ENCODE measurements around the gene MGST2. TPM values are rescaled to one million over a fixed set of nuclear protein-coding genes. Genes with fewer than 3 reads are reported as not detected.

The MGST2 gene
- total RNA-seq, 1 experiment from 2014 or later = 55.8 TPM

GRCh38 chr4:139669335-139669734, 3.7 kb downstream of the MGST2 start:
- no peak overlapping the region for H3K4me2 ChIP-seq (ENCODE audit: low read depth, low read length, poor library complexity, severe bottlenecking)
- no peak overlapping the region for H3K4me3 ChIP-seq (ENCODE audit: low read length)
- no peaks in the 10 kb centered on the region for H3K36me3 ChIP-seq (ENCODE audit: insufficient read depth, low read length)
- no peak for DNase-seq
- H3K79me2 ChIP-seq (ENCODE audit: low read length) = peaks cover 55% of the 10 kb centered on the region
- H3K9me2 ChIP-seq (replicated peaks; ENCODE audit: insufficient read depth, low read length) = no peaks in the 10 kb centered on the region
- no peak overlapping the region for H2AFZ ChIP-seq (ENCODE audit: low read length)
- H3K9ac ChIP-seq (ENCODE audit: low read length) = no peak overlapping the region
- H4K20me1 ChIP-seq (ENCODE audit: insufficient read depth, low read depth, low read length) = no peaks in the 10 kb centered on the region
- H3K9me3 ChIP-seq (ENCODE audit: low read length) = no peaks in the 10 kb centered on the region
- H3K4me1 ChIP-seq (ENCODE audit: low read length) = peaks cover 25% of the 10 kb centered on the region
- no peak overlapping the region for H3K27ac ChIP-seq (ENCODE audit: low read length)
- no peaks in the 10 kb centered on the region for H3K27me3 ChIP-seq (ENCODE audit: low read length)

DNA sequence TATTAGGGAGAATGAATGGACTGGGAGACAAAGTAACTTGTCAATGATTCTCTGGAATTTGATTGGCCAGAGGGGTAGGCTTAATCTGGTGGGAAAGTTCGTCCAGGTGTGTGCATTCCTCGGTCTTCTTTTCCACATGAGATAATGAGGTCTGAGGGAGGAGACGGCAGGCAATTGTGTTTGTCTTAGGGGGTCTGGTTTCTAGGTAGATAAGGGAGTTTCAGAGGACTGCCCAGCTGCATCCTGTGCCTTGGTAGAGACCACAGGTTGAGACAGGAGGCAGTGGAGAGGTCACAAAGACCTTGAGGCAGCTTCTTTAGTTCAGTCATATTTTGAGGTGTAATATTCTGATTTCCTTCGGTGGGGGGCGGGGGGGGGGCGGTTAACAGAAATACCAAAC, 4.3 kb downstream of the MGST2 start:
- no peak overlapping the region for H2AFZ ChIP-seq (ENCODE audit: low read length)
- H3K9me3 ChIP-seq (ENCODE audit: low read length) = no peaks in the 10 kb centered on the region
- no peak for DNase-seq
- no peak overlapping the region for H3K4me2 ChIP-seq (ENCODE audit: low read depth, low read length, poor library complexity, severe bottlenecking)
- no peak overlapping the region for H3K9ac ChIP-seq (ENCODE audit: low read length)
- no peak overlapping the region for H3K4me3 ChIP-seq (ENCODE audit: low read length)
- H3K9me2 ChIP-seq (replicated peaks; ENCODE audit: insufficient read depth, low read length) = no peaks in the 10 kb centered on the region
- H3K27me3 ChIP-seq (ENCODE audit: low read length) = no peaks in the 10 kb centered on the region
- H3K27ac ChIP-seq (ENCODE audit: low read length) = no peak overlapping the region
- no peaks in the 10 kb centered on the region for H3K36me3 ChIP-seq (ENCODE audit: insufficient read depth, low read length)
- no peaks in the 10 kb centered on the region for H4K20me1 ChIP-seq (ENCODE audit: insufficient read depth, low read depth, low read length)
- H3K79me2 ChIP-seq (ENCODE audit: low read length) = peaks cover 55% of the 10 kb centered on the region
- peaks cover 30% of the 10 kb centered on the region for H3K4me1 ChIP-seq (ENCODE audit: low read length)

DNA sequence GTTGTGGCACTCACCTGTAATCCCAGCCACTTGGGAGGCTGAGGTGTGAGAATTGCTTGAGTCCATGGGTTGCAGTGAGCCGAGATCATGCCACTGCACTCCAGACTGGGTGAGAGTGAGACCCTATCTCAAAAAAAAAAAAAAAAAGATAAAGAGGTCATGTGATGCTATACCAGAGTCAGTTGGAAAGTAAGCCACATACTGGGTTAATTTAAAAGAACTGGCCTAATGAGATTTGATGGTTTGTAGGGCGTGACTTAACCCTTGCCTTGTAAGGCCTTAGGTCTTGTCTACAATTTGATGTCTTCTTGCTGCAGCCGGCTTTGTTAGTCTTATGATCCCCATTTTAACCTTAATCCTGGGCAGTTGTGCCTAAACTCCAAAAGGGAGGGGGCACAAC, 5.2 kb downstream of the MGST2 start:
- no peak overlapping the region for H3K27ac ChIP-seq (ENCODE audit: low read length)
- no peaks in the 10 kb centered on the region for H3K27me3 ChIP-seq (ENCODE audit: low read length)
- H2AFZ ChIP-seq (ENCODE audit: low read length) = no peak overlapping the region
- H3K9me3 ChIP-seq (ENCODE audit: low read length) = no peaks in the 10 kb centered on the region
- peaks cover 61% of the 10 kb centered on the region for H3K79me2 ChIP-seq (ENCODE audit: low read length)
- H3K4me1 ChIP-seq (ENCODE audit: low read length) = peaks cover 35% of the 10 kb centered on the region
- H3K36me3 ChIP-seq (ENCODE audit: insufficient read depth, low read length) = no peaks in the 10 kb centered on the region
- H3K4me2 ChIP-seq (ENCODE audit: low read depth, low read length, poor library complexity, severe bottlenecking) = no peak overlapping the region
- H4K20me1 ChIP-seq (ENCODE audit: insufficient read depth, low read depth, low read length) = no peaks in the 10 kb centered on the region
- H3K4me3 ChIP-seq (ENCODE audit: low read length) = no peak overlapping the region
- no peak overlapping the region for H3K9ac ChIP-seq (ENCODE audit: low read length)
- no peak for DNase-seq
- no peaks in the 10 kb centered on the region for H3K9me2 ChIP-seq (replicated peaks; ENCODE audit: insufficient read depth, low read length)

GRCh38 chr4:139672215-139672614, 6.6 kb downstream of the MGST2 start:
- Histone ChIP-seq H3K9me2 (replicated peaks; ENCODE audit: insufficient read depth, low read length) (no peaks in the 10 kb centered on the region), H3K27me3 (ENCODE audit: low read length) (no peaks in the 10 kb centered on the region), H4K20me1 (ENCODE audit: insufficient read depth, low read depth, low read length) (no peaks in the 10 kb centered on the region), H3K9ac (ENCODE audit: low read length) (no peak overlapping the region), H3K4me2 (ENCODE audit: low read depth, low read length, poor library complexity, severe bottlenecking) (no peak overlapping the region), H3K4me3 (ENCODE audit: low read length) (no peak overlapping the region), H3K79me2 (ENCODE audit: low read length) (peaks cover 61% of the 10 kb centered on the region), H2AFZ (ENCODE audit: low read length) (no peak overlapping the region), H3K9me3 (ENCODE audit: low read length) (no peaks in the 10 kb centered on the region), H3K36me3 (ENCODE audit: insufficient read depth, low read length) (no peaks in the 10 kb centered on the region), H3K4me1 (ENCODE audit: low read length) (peaks cover 27% of the 10 kb centered on the region), H3K27ac (ENCODE audit: low read length) (no peak overlapping the region)
- no peak for DNase-seq

DNA sequence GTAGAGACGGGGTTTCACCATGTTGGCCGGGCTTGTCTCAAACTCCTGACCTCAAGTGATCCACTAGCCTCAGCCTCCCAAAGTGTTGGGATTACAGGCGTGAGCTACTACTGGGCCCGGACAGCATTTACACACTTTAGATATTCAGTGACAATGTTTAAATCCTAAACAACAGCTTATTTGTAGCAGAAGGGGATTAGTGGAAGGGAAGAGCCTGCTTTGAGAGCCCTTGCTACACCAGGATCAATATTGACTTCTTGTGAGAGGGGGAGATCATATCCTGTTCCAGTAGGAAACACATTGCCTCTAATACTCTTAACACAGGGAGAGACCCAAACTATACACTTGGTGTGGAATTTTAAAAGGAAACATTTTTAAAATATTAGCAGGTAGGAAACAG, 7.1 kb downstream of the MGST2 start:
- Histone ChIP-seq H3K27me3 (ENCODE audit: low read length) (no peaks in the 10 kb centered on the region), H3K9ac (ENCODE audit: low read length) (no peak overlapping the region), H3K27ac (ENCODE audit: low read length) (no peak overlapping the region), H4K20me1 (ENCODE audit: insufficient read depth, low read depth, low read length) (no peaks in the 10 kb centered on the region), H3K79me2 (ENCODE audit: low read length) (peaks cover 57% of the 10 kb centered on the region), H3K9me2 (replicated peaks; ENCODE audit: insufficient read depth, low read length) (no peaks in the 10 kb centered on the region), H2AFZ (ENCODE audit: low read length) (no peak overlapping the region), H3K4me1 (ENCODE audit: low read length) (peaks cover 22% of the 10 kb centered on the region), H3K9me3 (ENCODE audit: low read length) (no peaks in the 10 kb centered on the region), H3K4me2 (ENCODE audit: low read depth, low read length, poor library complexity, severe bottlenecking) (no peak overlapping the region), H3K4me3 (ENCODE audit: low read length) (no peak overlapping the region), H3K36me3 (ENCODE audit: insufficient read depth, low read length) (no peaks in the 10 kb centered on the region)
- no peak for DNase-seq

GRCh38 chr4:139674875-139675550, 9.4 kb downstream of the MGST2 start:
- peak overlapping the region; percentile 63 for H3K27ac ChIP-seq (ENCODE audit: low read length)

DNA sequence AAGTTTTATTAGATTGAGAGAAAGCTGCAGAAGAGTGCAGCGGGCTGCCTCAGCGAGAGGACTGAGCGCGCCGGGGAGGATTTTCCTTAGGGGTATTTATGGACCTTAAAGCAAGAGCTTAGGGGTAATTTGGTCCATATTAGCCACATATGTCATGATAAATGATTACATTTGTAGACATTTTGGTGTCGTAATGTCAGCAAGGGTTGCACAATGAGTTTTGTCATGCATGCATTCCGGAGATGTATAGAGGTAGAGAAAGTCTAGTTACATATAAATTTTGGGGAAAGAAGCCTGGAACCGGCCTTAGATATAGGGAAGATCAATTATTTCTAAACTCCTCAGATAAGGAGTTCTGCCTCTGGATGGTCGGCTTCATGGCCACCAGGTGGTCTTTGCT, 10.0 kb downstream of the MGST2 start:
- Histone ChIP-seq H3K9ac (ENCODE audit: low read length) (no peak overlapping the region), H3K4me3 (ENCODE audit: low read length) (peak overlapping the region; percentile 6; the same call in 1 of the 2 replicates), H3K79me2 (ENCODE audit: low read length) (peaks cover 40% of the 10 kb centered on the region)

More at GRCh38 chr4:139674875-139675550, 9.4 kb downstream of the MGST2 start:
- Histone ChIP-seq H3K79me2 (ENCODE audit: low read length) (peaks cover 40% of the 10 kb centered on the region), H3K9me3 (ENCODE audit: low read length) (no peaks in the 10 kb centered on the region), H3K27me3 (ENCODE audit: low read length) (no peaks in the 10 kb centered on the region), H4K20me1 (ENCODE audit: insufficient read depth, low read depth, low read length) (no peaks in the 10 kb centered on the region), H3K4me1 (ENCODE audit: low read length) (peaks cover 16% of the 10 kb centered on the region), H3K9me2 (replicated peaks; ENCODE audit: insufficient read depth, low read length) (no peaks in the 10 kb centered on the region), H2AFZ (ENCODE audit: low read length) (no peak overlapping the region), H3K9ac (ENCODE audit: low read length) (peak overlapping the region; percentile 9; the same call in 1 of the 2 replicates), H3K36me3 (ENCODE audit: insufficient read depth, low read length) (peaks cover 17% of the 10 kb centered on the region), H3K4me3 (ENCODE audit: low read length) (peak overlapping the region; percentile 6; the same call in 1 of the 2 replicates), H3K4me2 (ENCODE audit: low read depth, low read length, poor library complexity, severe bottlenecking) (peak overlapping the region; percentile 45)
- DNase-seq = peak; percentile 88

DNA sequence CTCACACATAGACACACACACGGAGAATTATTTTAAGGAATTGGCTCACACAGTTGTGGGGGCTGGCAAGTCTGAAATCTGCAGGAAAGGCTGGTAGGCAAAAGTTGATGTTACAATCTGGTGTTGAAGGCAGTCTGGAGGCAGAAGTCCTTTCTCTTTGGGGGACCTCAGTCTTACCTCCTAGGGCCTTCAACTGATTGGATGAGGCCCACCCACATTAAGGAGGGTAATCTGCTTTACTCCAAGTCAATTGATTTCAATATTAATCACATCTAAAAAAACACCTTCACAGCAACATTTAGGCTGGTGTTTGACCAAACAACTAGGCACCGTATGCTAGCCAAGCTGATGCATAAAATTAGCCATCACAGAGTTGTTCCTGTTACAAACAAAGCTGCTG, 10.7 kb downstream of the MGST2 start:
- no peaks in the 10 kb centered on the region for H3K9me2 ChIP-seq (replicated peaks; ENCODE audit: insufficient read depth, low read length)
- no peak overlapping the region for H3K4me2 ChIP-seq (ENCODE audit: low read depth, low read length, poor library complexity, severe bottlenecking)
- H3K27ac ChIP-seq (ENCODE audit: low read length) = no peak overlapping the region
- peaks cover 35% of the 10 kb centered on the region for H3K79me2 ChIP-seq (ENCODE audit: low read length)
- H3K36me3 ChIP-seq (ENCODE audit: insufficient read depth, low read length) = peaks cover 21% of the 10 kb centered on the region
- H3K27me3 ChIP-seq (ENCODE audit: low read length) = no peaks in the 10 kb centered on the region
- DNase-seq = no peak
- H4K20me1 ChIP-seq (ENCODE audit: insufficient read depth, low read depth, low read length) = no peaks in the 10 kb centered on the region
- H3K9ac ChIP-seq (ENCODE audit: low read length) = no peak overlapping the region
- H2AFZ ChIP-seq (ENCODE audit: low read length) = no peak overlapping the region
- H3K4me1 ChIP-seq (ENCODE audit: low read length) = peaks cover 16% of the 10 kb centered on the region
- no peaks in the 10 kb centered on the region for H3K9me3 ChIP-seq (ENCODE audit: low read length)
- H3K4me3 ChIP-seq (ENCODE audit: low read length) = no peak overlapping the region

More for the DNA sequence above, 10.0 kb downstream of the MGST2 start:
- H3K4me1 ChIP-seq (ENCODE audit: low read length) = peaks cover 16% of the 10 kb centered on the region
- no peaks in the 10 kb centered on the region for H3K9me2 ChIP-seq (replicated peaks; ENCODE audit: insufficient read depth, low read length)
- no peak overlapping the region for H2AFZ ChIP-seq (ENCODE audit: low read length)
- H3K9me3 ChIP-seq (ENCODE audit: low read length) = no peaks in the 10 kb centered on the region
- no peaks in the 10 kb centered on the region for H3K27me3 ChIP-seq (ENCODE audit: low read length)
- H4K20me1 ChIP-seq (ENCODE audit: insufficient read depth, low read depth, low read length) = no peaks in the 10 kb centered on the region
- DNase-seq = no peak
- peak overlapping the region; percentile 45 for H3K4me2 ChIP-seq (ENCODE audit: low read depth, low read length, poor library complexity, severe bottlenecking)
- H3K36me3 ChIP-seq (ENCODE audit: insufficient read depth, low read length) = peaks cover 21% of the 10 kb centered on the region
- peak overlapping the region; percentile 63; the same call in 1 of the 2 replicates for H3K27ac ChIP-seq (ENCODE audit: low read length)

Data from Karpas-422 (cell line).